SK-N-SH treated with all-trans-retinoic acid at 6 μM for 48 hours (cell line): ENCODE results near the gene MAST3.
"Not testable (repeated sequence)": the region's sequence is repeated elsewhere in the genome, so short reads cannot be mapped to it uniquely, and the experiment has no call there.

Experiments used
- ATAC-seq: fragments of 200-7000 bp; cut with Tn5 transposase; 3 replicates; pipeline ENCODE4 v1.9.1; 2020; ENCODE audit warnings: mild to moderate bottlenecking, moderate library complexity
- BACH2 ChIP-seq: fragments of 250-450 bp; sonication (Bioruptor Pico); IDR thresholded peaks from 2 replicates; pipeline ENCODE4 v1.9.0; 2021; ENCODE audit warnings: mild to moderate bottlenecking, borderline replicate concordance
- CREB5 ChIP-seq: fragments of 250-450 bp; sonication (Bioruptor Pico); IDR thresholded peaks from 2 replicates; pipeline ENCODE4 v1.5.1; 2020; ENCODE audit warnings: low read depth, mild to moderate bottlenecking, moderate library complexity
- CSRNP3 ChIP-seq: fragments of 250-450 bp; sonication (Bioruptor Pico); IDR thresholded peaks from 2 replicates; pipeline ENCODE4 v1.5.1; 2021; ENCODE audit warnings: mild to moderate bottlenecking, moderate library complexity
- ESRRG ChIP-seq: fragments of 250-450 bp; sonication (Bioruptor Pico); IDR thresholded peaks from 2 replicates; pipeline ENCODE4 v1.6.1; 2021; ENCODE audit warnings: mild to moderate bottlenecking
- GLIS3 ChIP-seq: fragments of 250-450 bp; sonication (Bioruptor Pico); IDR thresholded peaks from 2 replicates; pipeline ENCODE4 v1.5.0; 2020; ENCODE audit warnings: mild to moderate bottlenecking, moderate library complexity
- ISL1 ChIP-seq: fragments of 250-450 bp; sonication (Bioruptor Pico); IDR thresholded peaks from 2 replicates; pipeline ENCODE4 v2.1.2; 2022; ENCODE audit warnings: mild to moderate bottlenecking, moderate library complexity
- OSR1 ChIP-seq: fragments of 250-450 bp; sonication (Bioruptor Pico); IDR thresholded peaks from 2 replicates; pipeline ENCODE4 v1.8.0; 2022; ENCODE audit warnings: moderate library complexity, mild to moderate bottlenecking, inconsistent platforms
- PATZ1 ChIP-seq: fragments of 250-450 bp; sonication (Bioruptor Pico); IDR thresholded peaks from 2 replicates; pipeline ENCODE4 v1.8.0; 2020; ENCODE audit warnings: mild to moderate bottlenecking, moderate library complexity, borderline replicate concordance
- POU6F1 ChIP-seq: fragments of 250-450 bp; sonication (Bioruptor Pico); IDR thresholded peaks from 2 replicates; pipeline ENCODE4 v1.8.0; 2021; ENCODE audit warnings: low read depth, mild to moderate bottlenecking, moderate library complexity, borderline replicate concordance
- RARB ChIP-seq: fragments of 250-450 bp; sonication (Bioruptor Pico); IDR thresholded peaks from 2 replicates; pipeline ENCODE4 v1.8.0; 2021; ENCODE audit warnings: mild to moderate bottlenecking, moderate library complexity
- SNAI2 ChIP-seq: fragments of 250-450 bp; sonication (Bioruptor Pico); IDR thresholded peaks from 2 replicates; pipeline ENCODE4 v1.5.0; 2020; ENCODE audit warnings: mild to moderate bottlenecking, moderate library complexity
- TCF4 ChIP-seq: fragments of 250-450 bp; sonication (Bioruptor Pico); IDR thresholded peaks from 2 replicates; pipeline ENCODE4 v1.8.0; 2021; ENCODE audit warnings: mild to moderate bottlenecking, moderate library complexity, borderline replicate concordance
- TOX ChIP-seq: fragments of 250-450 bp; sonication (Bioruptor Pico); IDR thresholded peaks from 2 replicates; pipeline ENCODE4 v1.8.0; 2021; ENCODE audit warnings: mild to moderate bottlenecking, moderate library complexity, borderline replicate concordance
- TSHZ2 ChIP-seq: fragments of 250-450 bp; sonication (Bioruptor Pico); IDR thresholded peaks from 2 replicates; pipeline ENCODE4 v1.5.0; 2020; ENCODE audit warnings: mild to moderate bottlenecking, moderate library complexity
- ZFP3 ChIP-seq: fragments of 250-450 bp; sonication (Bioruptor Pico); IDR thresholded peaks from 2 replicates; pipeline ENCODE4 v1.5.0; 2020; ENCODE audit warnings: mild to moderate bottlenecking, moderate library complexity
- ZFP30 ChIP-seq: fragments of 450-650 bp; formaldehyde crosslinking; IDR thresholded peaks from 2 replicates; pipeline ENCODE4 v1.5.0; 2022; ENCODE audit warnings: mild to moderate bottlenecking, moderate library complexity
- ZNF565 ChIP-seq: fragments of 450-650 bp; formaldehyde crosslinking; conservative IDR thresholded peaks from 2 replicates; pipeline ENCODE4 v1.5.0; 2020; ENCODE audit warnings: low read depth, mild to moderate bottlenecking, moderate library complexity
- ZNF70 ChIP-seq: fragments of 450-650 bp; formaldehyde crosslinking; IDR thresholded peaks from 2 replicates; pipeline ENCODE4 v1.5.0; 2020; ENCODE audit warnings: mild to moderate bottlenecking, moderate library complexity
- ZNF8 ChIP-seq: fragments of 450-650 bp; formaldehyde crosslinking; IDR thresholded peaks from 2 replicates; pipeline ENCODE4 v1.5.0; 2020; ENCODE audit warnings: mild to moderate bottlenecking, moderate library complexity

The MAST3 gene

GRCh38 chr19:18157465-18158063 is 60.0 kb downstream of the MAST3 start:
- TF ChIP-seq TCF4 (CRISPR knock-in tag): 0 out of 2 replicates have a peak, but pooled peaks have one; percentile 13
- no peak for TF ChIP-seq ZNF565 (CRISPR knock-in tag)

GRCh38 chr19:18158467-18158866 is 60.9 kb downstream of the MAST3 start:
- TF ChIP-seq BACH2 (CRISPR knock-in tag): no peak
- TF ChIP-seq PATZ1 (CRISPR knock-in tag): no peak
- TF ChIP-seq ZNF70 (CRISPR knock-in tag): no peak
- TF ChIP-seq POU6F1 (CRISPR knock-in tag): no peak
- no peak for TF ChIP-seq ESRRG (CRISPR knock-in tag)
- TF ChIP-seq SNAI2 (CRISPR knock-in tag): no peak
- no peak for TF ChIP-seq TSHZ2
- no peak for TF ChIP-seq ISL1 (CRISPR knock-in tag)
- no peak for TF ChIP-seq RARB
- TF ChIP-seq CSRNP3 (CRISPR knock-in tag): no peak
- TF ChIP-seq ZFP30 (CRISPR knock-in tag): no peak
- no peak for TF ChIP-seq OSR1
- no peak for TF ChIP-seq TOX (CRISPR knock-in tag)
- TF ChIP-seq CREB5 (CRISPR knock-in tag): no peak
- TF ChIP-seq ZNF565 (CRISPR knock-in tag): no peak
- no peak for TF ChIP-seq ZFP3 (CRISPR knock-in tag)
- TF ChIP-seq TCF4 (CRISPR knock-in tag): no peak
- no peak for TF ChIP-seq ZNF8 (CRISPR knock-in tag)
- ATAC-seq: no peak

More at GRCh38 chr19:18157465-18158063, 60.0 kb downstream of the MAST3 start:
- ATAC-seq: no peak

- not testable (repeated sequence) for ATAC-seq
Measured at GRCh38 chr19:18159059-18159616, 61.6 kb downstream of the MAST3 start.

- TF ChIP-seq TCF4 (CRISPR knock-in tag) (no peak), TSHZ2 (no peak), CREB5 (CRISPR knock-in tag) (no peak), GLIS3 (no peak), RARB (no peak), ZFP30 (CRISPR knock-in tag) (no peak), CSRNP3 (CRISPR knock-in tag) (no peak)
Measured at GRCh38 chr19:18159810-18160209, 62.2 kb downstream of the MAST3 start.

More at GRCh38 chr19:18159810-18160209, 62.2 kb downstream of the MAST3 start:
- no peak for ATAC-seq
